Measurements from ENCODE around the gene CAMK2D. TPM values are rescaled to one million over a fixed set of nuclear protein-coding genes. Genes with fewer than 3 reads are reported as not detected.
"Not testable (repeated sequence)": the region's sequence is repeated elsewhere in the genome, so short reads cannot be mapped to it uniquely, and the experiment has no call there.

Gene CAMK2D
- total and polyA plus RNA-seq, 5 donors, result 77.2 to 177 (median 150) TPM

DNA sequence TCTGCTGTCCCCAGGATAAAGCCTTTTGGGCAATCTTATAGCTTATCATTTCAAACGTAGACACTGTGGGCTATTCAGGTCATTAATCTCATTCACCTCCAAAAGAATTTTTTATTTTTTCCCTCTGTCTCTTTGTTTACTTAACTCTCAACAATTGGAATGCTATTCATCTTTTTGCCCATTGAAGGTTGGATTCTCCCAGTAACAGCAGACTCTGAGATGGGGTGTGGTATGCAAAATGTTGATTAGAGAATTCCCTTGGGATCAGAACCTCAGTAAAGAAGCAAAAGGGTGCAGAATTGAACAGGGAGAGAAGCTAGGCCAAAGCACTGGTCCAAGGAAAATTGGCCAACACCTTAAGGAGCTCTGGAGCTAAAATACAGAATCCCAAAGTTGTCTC is 60.4 kb downstream of the CAMK2D start:
- intact Hi-C loops (cut with DNase I), result loop anchor here in 1 of 4 donors (10.0 kb wide), 1 partner anchor 54 kb away; no protein-coding TSS in a partner anchor
- ATAC-seq, result no peak
- DNase-seq, result no peak
- no peaks in the 10 kb centered on the region for H3K27me3 ChIP-seq (ENCODE audit: control insufficient read depth, insufficient read depth)
- no peak overlapping the region for H3K27ac ChIP-seq (ENCODE audit: low read length)
- H3K4me3 ChIP-seq (ENCODE audit: low read length), result no peak overlapping the region
- H3K4me1 ChIP-seq (ENCODE audit: control insufficient read depth, insufficient read depth, low read length), result peaks cover 3% of the 10 kb centered on the region
- WGBS, result 37% methylated on average over 1 of the region's 1 CpG
- H3K9me3 ChIP-seq (ENCODE audit: control insufficient read depth, low read length), result no peaks in the 10 kb centered on the region

DNA sequence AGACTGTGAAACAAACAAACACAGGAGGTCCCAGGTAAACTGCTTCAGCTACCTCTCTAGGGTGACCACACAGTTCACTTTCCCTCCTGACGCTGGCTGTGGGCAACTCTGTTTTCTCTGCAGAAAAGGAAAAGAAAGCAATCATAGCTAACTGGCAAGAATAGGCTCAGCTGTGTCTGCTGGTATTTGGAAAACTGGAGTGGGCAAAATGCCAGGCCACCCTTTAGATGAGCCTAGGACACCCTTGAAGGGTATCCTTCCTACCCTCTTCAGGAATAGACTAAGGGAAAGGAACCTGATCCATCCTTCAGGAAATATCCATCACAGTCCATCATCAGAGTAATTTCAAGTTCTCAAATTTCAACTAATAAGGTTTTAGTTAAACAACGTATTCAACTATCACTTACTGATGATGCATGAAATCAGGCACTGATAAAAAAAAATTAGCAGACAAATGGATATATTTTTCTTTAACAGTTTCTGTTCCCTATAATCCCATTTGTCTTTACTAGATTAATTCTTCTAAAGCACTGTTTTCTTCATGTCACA is 60.9 kb downstream of the CAMK2D start:
- H3K4me3 ChIP-seq (ENCODE audit: low read length), result no peak overlapping the region
- intact Hi-C loops (cut with DNase I), result loop anchor here in 1 of 4 donors (10.0 kb wide), 1 partner anchor 54 kb away; no protein-coding TSS in a partner anchor
- no peaks in the 10 kb centered on the region for H3K9me3 ChIP-seq (ENCODE audit: control insufficient read depth, low read length)
- ATAC-seq (peak; percentile 52), DNase-seq (no peak)
- WGBS, result 57% methylated on average over 2 of the region's 2 CpGs
- H3K27me3 ChIP-seq (ENCODE audit: control insufficient read depth, insufficient read depth), result no peaks in the 10 kb centered on the region
- H3K27ac ChIP-seq (ENCODE audit: low read length), result no peak overlapping the region
- H3K4me1 ChIP-seq (ENCODE audit: control insufficient read depth, insufficient read depth, low read length), result peaks cover 4% of the 10 kb centered on the region

DNA sequence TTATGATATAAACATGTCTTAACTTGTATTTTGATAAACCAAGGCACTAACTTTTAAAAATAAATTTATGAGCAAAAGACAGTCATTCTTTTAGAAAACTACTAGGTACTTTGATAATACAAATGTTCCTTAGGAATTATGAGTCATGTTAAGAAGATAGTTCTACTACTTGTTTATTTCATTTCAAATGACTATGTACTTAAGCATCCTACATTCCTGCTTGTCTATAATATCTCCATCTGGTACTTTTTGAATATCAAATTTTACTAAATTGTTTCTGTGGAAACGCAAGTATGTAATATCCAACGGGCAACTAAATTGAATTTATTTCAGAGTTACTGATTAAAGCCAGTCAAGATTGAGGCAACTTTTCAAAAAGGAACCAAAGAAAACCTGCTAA is 61.8 kb downstream of the CAMK2D start:
- peaks cover 8% of the 10 kb centered on the region for H3K4me1 ChIP-seq (ENCODE audit: control insufficient read depth, insufficient read depth, low read length)
- H3K27ac ChIP-seq (ENCODE audit: low read length), result no peak overlapping the region
- intact Hi-C loops (cut with DNase I), result loop anchor here in 1 of 4 donors (10.0 kb wide), 1 partner anchor 55 kb away; no protein-coding TSS in a partner anchor
- H3K27me3 ChIP-seq (ENCODE audit: control insufficient read depth, insufficient read depth), result no peaks in the 10 kb centered on the region
- ATAC-seq (no peak), DNase-seq (no peak)
- H3K9me3 ChIP-seq (ENCODE audit: control insufficient read depth, low read length), result no peaks in the 10 kb centered on the region
- H3K4me3 ChIP-seq (ENCODE audit: low read length), result no peak overlapping the region
- WGBS, result 94% methylated on average over 2 of the region's 2 CpGs

DNA sequence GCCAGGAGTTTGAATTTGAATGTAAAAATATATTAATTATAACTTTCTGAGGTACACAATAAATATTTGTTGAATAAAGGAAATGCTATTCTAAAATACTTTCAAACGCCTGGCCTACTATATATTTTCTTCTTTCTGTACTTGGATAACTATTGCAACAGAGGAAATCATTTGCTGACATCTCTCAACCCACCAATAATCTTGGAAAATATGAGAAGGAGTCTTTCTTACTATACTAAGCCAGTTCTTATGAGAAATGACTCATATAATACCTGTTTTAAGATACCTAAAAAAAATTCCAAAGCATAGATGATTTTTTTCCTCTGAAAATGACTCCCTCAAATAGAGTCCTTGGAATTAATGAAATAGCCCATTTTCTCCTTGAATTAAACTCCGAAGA is 64.1 kb downstream of the CAMK2D start:
- Histone ChIP-seq H3K9me3 (ENCODE audit: control insufficient read depth, low read length) (no peaks in the 10 kb centered on the region), H3K27ac (ENCODE audit: low read length) (no peak overlapping the region), H3K27me3 (ENCODE audit: control insufficient read depth, insufficient read depth) (no peaks in the 10 kb centered on the region), H3K4me3 (ENCODE audit: low read length) (no peak overlapping the region), H3K4me1 (ENCODE audit: control insufficient read depth, insufficient read depth, low read length) (peaks cover 8% of the 10 kb centered on the region)
- 90% methylated on average over 2 of the region's 2 CpGs for WGBS
- no peak for ATAC-seq
- intact Hi-C loops (cut with DNase I), result no loop called here
- no peak for DNase-seq

DNA sequence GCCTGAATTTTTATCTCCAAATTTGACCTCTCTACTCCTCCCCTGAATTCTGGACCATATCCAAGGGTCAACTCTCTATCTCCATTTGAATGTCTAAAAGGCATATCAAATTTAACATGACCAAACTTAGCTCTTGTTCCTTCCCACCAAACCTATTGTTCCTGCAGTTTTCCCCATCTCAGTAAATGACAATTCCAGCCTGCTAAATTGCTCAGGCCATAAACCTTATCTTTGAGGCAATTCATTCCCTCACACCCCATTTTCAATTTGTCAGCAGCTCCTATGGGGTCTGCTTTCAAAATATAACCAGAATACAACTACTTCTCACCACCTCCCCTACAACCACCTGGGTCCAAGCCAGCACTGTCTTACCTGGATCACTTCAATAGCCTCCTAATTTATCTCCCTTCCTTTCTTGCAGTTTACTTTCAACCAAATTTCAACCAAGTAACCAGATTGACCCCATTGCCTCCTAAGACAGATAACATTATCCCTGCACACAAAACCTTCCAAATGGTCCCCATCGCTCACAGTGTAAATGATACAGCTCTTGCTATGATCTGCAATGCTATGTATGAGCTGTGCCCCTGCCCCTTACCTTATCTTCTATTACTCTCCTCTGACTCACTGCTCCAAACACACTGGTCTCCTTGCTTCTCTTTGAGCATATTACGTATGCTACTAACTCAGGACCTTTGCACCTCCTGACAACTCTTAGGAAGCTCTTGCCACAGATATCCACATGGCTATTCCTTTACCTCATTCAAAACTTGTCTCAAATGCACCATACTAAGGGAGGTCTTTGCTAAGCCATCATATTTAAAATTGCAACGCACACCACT is 66.0 kb downstream of the CAMK2D start:
- H3K9me3 ChIP-seq (ENCODE audit: control insufficient read depth, low read length), result no peaks in the 10 kb centered on the region
- DNase-seq, result no peak
- peak in 1 of 2 donors; percentile 34 for ATAC-seq
- WGBS, result 94% methylated on average over 3 of the region's 3 CpGs
- H3K4me3 ChIP-seq (ENCODE audit: low read length), result no peak overlapping the region
- intact Hi-C loops (cut with DNase I), result no loop called here
- peak overlapping the region; percentile 19 for H3K27ac ChIP-seq (ENCODE audit: low read length)
- H3K27me3 ChIP-seq (ENCODE audit: control insufficient read depth, insufficient read depth), result no peaks in the 10 kb centered on the region
- peaks cover 7% of the 10 kb centered on the region for H3K4me1 ChIP-seq (ENCODE audit: control insufficient read depth, insufficient read depth, low read length)

DNA sequence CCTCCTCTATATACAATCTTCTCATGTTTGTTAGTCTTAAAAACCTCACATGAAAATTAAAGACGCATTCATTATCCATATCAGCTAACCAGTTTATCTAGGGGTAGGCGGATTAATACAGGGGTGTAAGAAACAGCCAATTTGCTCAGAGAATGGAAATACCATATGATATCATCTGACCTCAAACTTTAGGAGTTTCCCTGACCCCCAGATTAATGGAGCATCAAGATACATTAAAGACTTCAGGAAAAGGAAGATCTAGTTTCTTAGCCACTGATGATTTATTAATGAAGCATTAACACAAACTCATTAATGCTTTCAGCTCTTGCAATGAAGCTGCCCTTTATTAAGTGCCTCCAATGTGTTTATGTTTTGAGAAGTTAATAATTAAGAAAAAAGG is 67.5 kb downstream of the CAMK2D start:
- Histone ChIP-seq H3K4me1 (ENCODE audit: control insufficient read depth, insufficient read depth, low read length) (peaks cover 5% of the 10 kb centered on the region), H3K27me3 (ENCODE audit: control insufficient read depth, insufficient read depth) (no peaks in the 10 kb centered on the region), H3K4me3 (ENCODE audit: low read length) (no peak overlapping the region), H3K27ac (ENCODE audit: low read length) (no peak overlapping the region), H3K9me3 (ENCODE audit: control insufficient read depth, low read length) (no peaks in the 10 kb centered on the region)
- no peak for ATAC-seq
- intact Hi-C loops (cut with DNase I), result no loop called here
- no peak for DNase-seq
- 90% methylated on average over 2 of the region's 2 CpGs for WGBS

DNA sequence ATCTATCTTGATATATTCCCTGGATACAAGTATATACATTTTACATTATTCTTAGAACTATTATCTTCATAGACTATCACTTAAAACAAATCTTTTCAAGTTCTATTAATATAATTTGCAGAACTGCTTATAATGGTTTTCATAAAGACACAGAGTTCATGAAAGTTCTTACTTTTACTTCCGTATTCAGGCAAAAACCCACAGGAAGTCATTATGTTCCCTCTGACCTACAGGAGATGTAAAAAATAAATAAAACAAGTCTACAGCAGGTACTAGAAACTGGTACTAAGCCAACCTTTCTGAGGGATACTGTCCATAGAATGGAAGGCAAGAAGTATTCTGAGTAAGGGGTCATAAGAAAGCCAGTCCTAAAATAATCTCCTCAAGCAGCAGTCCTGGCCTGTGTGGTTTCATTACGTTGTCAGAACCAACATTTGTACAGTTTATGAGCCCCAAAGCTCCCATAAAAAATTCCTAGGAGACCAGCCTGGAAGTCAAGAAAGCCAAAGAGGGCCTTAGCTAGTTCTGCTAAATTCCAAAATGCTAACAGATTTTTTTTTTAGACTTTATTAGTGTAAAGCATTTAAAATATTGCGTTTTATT is 68.6 kb downstream of the CAMK2D start:
- no peaks in the 10 kb centered on the region for H3K9me3 ChIP-seq (ENCODE audit: control insufficient read depth, low read length)
- no peak overlapping the region for H3K27ac ChIP-seq (ENCODE audit: low read length)
- DNase-seq (no peak), ATAC-seq (no peak)
- H3K27me3 ChIP-seq (ENCODE audit: control insufficient read depth, insufficient read depth), result no peaks in the 10 kb centered on the region
- H3K4me3 ChIP-seq (ENCODE audit: low read length), result no peak overlapping the region
- peaks cover 6% of the 10 kb centered on the region for H3K4me1 ChIP-seq (ENCODE audit: control insufficient read depth, insufficient read depth, low read length)
- intact Hi-C loops (cut with DNase I), result no loop called here
- WGBS, result 56% methylated on average over 3 of the region's 3 CpGs

DNA sequence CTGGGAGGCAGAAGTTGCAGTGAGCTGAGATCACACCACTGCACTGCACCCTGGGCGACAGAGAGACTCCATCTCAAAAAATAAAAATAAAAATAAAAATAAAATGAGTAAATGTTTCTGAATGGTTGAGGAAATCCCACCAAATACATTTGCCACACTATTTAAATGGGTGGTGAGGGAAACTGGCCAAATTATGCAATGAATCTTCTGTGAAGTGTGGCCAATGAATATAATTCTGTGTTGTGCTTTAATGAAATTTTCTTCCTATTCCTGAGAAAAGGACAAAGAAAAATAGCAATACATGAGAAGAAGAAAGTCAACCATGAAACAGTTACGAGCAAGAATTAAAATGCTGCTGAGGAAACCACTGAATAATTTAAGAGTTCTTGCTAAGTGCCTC is 69.9 kb downstream of the CAMK2D start:
- Histone ChIP-seq H3K27ac (ENCODE audit: low read length) (no peak overlapping the region), H3K4me1 (ENCODE audit: control insufficient read depth, insufficient read depth, low read length) (peaks cover 9% of the 10 kb centered on the region), H3K4me3 (ENCODE audit: low read length) (no peak overlapping the region), H3K9me3 (ENCODE audit: control insufficient read depth, low read length) (no peaks in the 10 kb centered on the region), H3K27me3 (ENCODE audit: control insufficient read depth, insufficient read depth) (no peaks in the 10 kb centered on the region)
- 94% methylated on average over 2 of the region's 2 CpGs for WGBS
- ATAC-seq, result no peak
- no peak for DNase-seq
- intact Hi-C loops (cut with DNase I), result no loop called here

DNA sequence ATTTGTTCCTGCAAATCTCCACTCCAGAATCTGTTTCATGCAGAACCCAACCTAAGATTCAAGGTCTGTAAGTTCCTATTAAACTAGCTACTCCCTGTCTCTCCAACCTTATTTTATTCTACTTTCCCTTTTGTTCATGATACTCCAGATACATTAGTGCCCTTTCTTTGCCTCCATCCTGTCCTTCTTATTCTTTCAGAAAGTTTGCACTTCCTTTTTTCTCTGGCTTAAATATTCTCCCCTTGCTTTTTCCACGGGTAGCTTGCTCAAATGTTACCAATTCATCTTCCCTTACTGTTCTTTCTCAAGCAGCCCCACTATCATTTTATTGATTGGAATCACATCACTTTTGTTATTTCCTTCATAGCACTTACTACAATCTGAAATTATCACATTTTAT is 72.1 kb downstream of the CAMK2D start:
- Histone ChIP-seq H3K9me3 (ENCODE audit: control insufficient read depth, low read length) (no peaks in the 10 kb centered on the region), H3K4me3 (ENCODE audit: low read length) (no peak overlapping the region), H3K27me3 (ENCODE audit: control insufficient read depth, insufficient read depth) (no peaks in the 10 kb centered on the region), H3K27ac (ENCODE audit: low read length) (no peak overlapping the region), H3K4me1 (ENCODE audit: control insufficient read depth, insufficient read depth, low read length) (peaks cover 8% of the 10 kb centered on the region)
- ATAC-seq (no peak), DNase-seq (no peak)
- intact Hi-C loops (cut with DNase I), result no loop called here
- 50% methylated on average over 1 of the region's 1 CpG for WGBS

DNA sequence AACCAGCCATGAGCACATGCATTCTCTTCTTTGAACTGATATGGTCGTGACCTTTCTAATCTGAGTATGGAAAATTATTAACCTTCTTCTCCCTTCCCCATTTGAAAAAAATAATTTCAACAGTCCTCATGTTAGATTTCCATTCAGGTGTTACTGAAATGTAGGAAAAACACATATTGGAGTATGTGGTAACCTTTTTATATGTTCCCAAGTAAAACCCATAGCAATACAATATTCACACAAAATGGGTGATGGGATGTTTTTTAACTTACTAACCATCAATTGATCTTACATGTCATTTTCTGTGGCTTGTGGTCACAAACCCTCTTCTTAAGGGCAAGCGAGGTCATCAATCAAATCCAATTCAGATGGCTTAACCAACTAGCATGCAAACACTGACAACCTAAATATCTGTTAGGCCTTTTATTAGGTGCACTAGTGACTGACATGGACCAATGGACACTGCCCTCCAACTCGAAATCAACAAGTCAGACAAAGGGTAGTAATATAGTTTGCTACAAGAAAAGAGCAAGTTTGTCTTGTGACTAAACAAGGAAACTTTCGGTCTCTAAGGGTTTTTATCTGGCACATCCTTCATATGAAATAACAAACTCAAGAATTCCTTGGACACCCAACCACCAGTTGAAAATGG is 74.3 kb downstream of the CAMK2D start:
- Histone ChIP-seq H3K9me3 (ENCODE audit: control insufficient read depth, low read length) (no peaks in the 10 kb centered on the region), H3K27ac (ENCODE audit: low read length) (no peak overlapping the region), H3K27me3 (ENCODE audit: control insufficient read depth, insufficient read depth) (no peaks in the 10 kb centered on the region), H3K4me3 (ENCODE audit: low read length) (no peak overlapping the region), H3K4me1 (ENCODE audit: control insufficient read depth, insufficient read depth, low read length) (peaks cover 8% of the 10 kb centered on the region)
- DNase-seq, result no peak
- WGBS, result 75% methylated on average over 4 of the region's 4 CpGs
- ATAC-seq, result no peak
- intact Hi-C loops (cut with DNase I), result no loop called here

DNA sequence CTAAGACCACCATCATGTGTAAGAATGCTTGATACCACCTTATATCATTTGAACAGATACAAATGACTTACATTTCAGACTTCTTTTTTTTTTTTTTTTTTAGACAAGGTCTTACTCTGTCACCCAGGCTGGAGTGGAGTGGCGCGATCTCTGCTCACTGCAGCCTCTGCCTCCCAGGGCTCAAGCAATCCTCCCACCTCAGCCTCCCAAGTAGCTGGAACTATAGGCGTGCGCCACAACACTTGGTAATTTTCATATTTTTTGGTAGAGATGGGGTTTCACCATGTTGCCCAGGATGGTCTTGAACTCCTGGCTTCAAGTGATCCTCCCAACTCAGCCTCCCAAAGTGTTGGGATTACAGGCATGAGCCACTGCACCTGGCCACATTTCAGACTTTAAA is 76.4 kb downstream of the CAMK2D start:
- H3K4me1 ChIP-seq (ENCODE audit: control insufficient read depth, insufficient read depth, low read length); intact Hi-C loops (cut with DNase I); H3K9me3 ChIP-seq (ENCODE audit: control insufficient read depth, low read length); H3K27me3 ChIP-seq (ENCODE audit: control insufficient read depth, insufficient read depth); DNase-seq; ATAC-seq; H3K4me3 ChIP-seq (ENCODE audit: low read length): not testable (repeated sequence)
- WGBS, result 99% methylated on average over 4 of the region's 4 CpGs
- H3K27ac ChIP-seq (ENCODE audit: low read length), result peak overlapping the region; percentile 29
